Chondrocyte (in vitro differentiated cells): ENCODE results near the gene MBD3L4. TPM values are rescaled to one million over a fixed set of nuclear protein-coding genes. Genes with fewer than 3 reads are reported as not detected.

Experiments
- DNase-seq: peaks from one replicate; pipeline ENCODE4 v3.0.0; 2021; ENCODE audit warnings: mixed read lengths, low spot score
- H3K27ac Mint-ChIP-seq: one replicate; pipeline ENCODE4 v1.8.0; 2021; ENCODE audit warnings: mild to moderate bottlenecking, moderate library complexity, mixed read lengths; ENCODE audit not compliant: unreplicated experiment
- H3K27me3 Mint-ChIP-seq: 2 replicates; pipeline ENCODE4 v1.8.0; 2021; ENCODE audit warnings: low read depth, mixed read lengths
- H3K36me3 Mint-ChIP-seq: 2 replicates; pipeline ENCODE4 v1.8.0; 2021; ENCODE audit warnings: low read depth, mixed read lengths
- H3K4me1 Mint-ChIP-seq: 2 replicates; pipeline ENCODE4 v1.8.0; 2021; ENCODE audit warnings: low read depth, mild to moderate bottlenecking, mixed read lengths
- H3K4me3 Mint-ChIP-seq: one replicate; pipeline ENCODE4 v1.8.0; 2021; ENCODE audit warnings: mild to moderate bottlenecking, moderate library complexity, mixed read lengths; ENCODE audit not compliant: unreplicated experiment
- H3K9me3 Mint-ChIP-seq: 2 replicates; pipeline ENCODE4 v1.8.0; 2021; ENCODE audit warnings: low read depth, mixed read lengths
- CTCF ChIP-seq: fragments of 200-600 bp; sonication (generic); IDR thresholded peaks from 2 replicates; pipeline ENCODE4 v1.5.0; 2021; ENCODE audit warnings: antibody characterized with exemption, mild to moderate bottlenecking, moderate library complexity
- total RNA-seq: library from RNA; stranded (reverse); gene quantifications from 3 replicates; pipeline ENCODE4 v1.2.1, GENCODE V29; 2021

The MBD3L4 gene
- total RNA-seq, 1 donor from 2014 or later = not detected

- Mint-ChIP-seq H3K27me3 (peaks cover 9% of the 10 kb centered on the region), H3K4me3 (no peak overlapping the region), H3K4me1 (no peaks in the 10 kb centered on the region), H3K27ac (no peak overlapping the region), H3K36me3 (no peaks in the 10 kb centered on the region), H3K9me3 (no peaks in the 10 kb centered on the region)
- no peak for TF ChIP-seq CTCF
- no peak for DNase-seq
Observed at GRCh38 chr19:7010722-7011593, 29.0 kb downstream of the MBD3L4 start.

GRCh38 chr19:7007859-7008258 lies 32.1 kb downstream of the MBD3L4 start:
- no peak for TF ChIP-seq CTCF
- H3K4me1 Mint-ChIP-seq = no peaks in the 10 kb centered on the region
- no peak overlapping the region for H3K27ac Mint-ChIP-seq
- H3K4me3 Mint-ChIP-seq = no peak overlapping the region
- H3K36me3 Mint-ChIP-seq = no peaks in the 10 kb centered on the region
- no peak for DNase-seq
- peaks cover 2% of the 10 kb centered on the region for H3K27me3 Mint-ChIP-seq
- H3K9me3 Mint-ChIP-seq = no peaks in the 10 kb centered on the region

GRCh38 chr19:7006135-7006704 lies 33.8 kb downstream of the MBD3L4 start:
- DNase-seq = no peak
- no peak for TF ChIP-seq CTCF
- H3K27me3 Mint-ChIP-seq = peaks cover 3% of the 10 kb centered on the region
- no peaks in the 10 kb centered on the region for H3K36me3 Mint-ChIP-seq
- H3K4me1 Mint-ChIP-seq = no peaks in the 10 kb centered on the region
- H3K4me3 Mint-ChIP-seq = no peak overlapping the region
- no peak overlapping the region for H3K27ac Mint-ChIP-seq
- H3K9me3 Mint-ChIP-seq = no peaks in the 10 kb centered on the region

- TF ChIP-seq CTCF = peak; percentile 88
- no peak overlapping the region for H3K27ac Mint-ChIP-seq
- H3K4me1 Mint-ChIP-seq = no peaks in the 10 kb centered on the region
- DNase-seq = no peak
- no peak overlapping the region for H3K4me3 Mint-ChIP-seq
- H3K9me3 Mint-ChIP-seq = no peaks in the 10 kb centered on the region
- no peaks in the 10 kb centered on the region for H3K36me3 Mint-ChIP-seq
- peaks cover 8% of the 10 kb centered on the region for H3K27me3 Mint-ChIP-seq
Observed at GRCh38 chr19:7004313-7004931, 35.6 kb downstream of the MBD3L4 start.

- Mint-ChIP-seq H3K4me1 (no peaks in the 10 kb centered on the region), H3K27me3 (peaks cover 8% of the 10 kb centered on the region), H3K4me3 (no peak overlapping the region), H3K27ac (no peak overlapping the region), H3K36me3 (no peaks in the 10 kb centered on the region), H3K9me3 (peaks cover 1% of the 10 kb centered on the region)
- no peak for DNase-seq
- TF ChIP-seq CTCF = no peak
Observed at GRCh38 chr19:7000816-7001215, 39.2 kb downstream of the MBD3L4 start.
